HepG2 (cell line): ENCODE results near the gene NPB. TPM values are rescaled to one million over a fixed set of nuclear protein-coding genes. Genes with fewer than 3 reads are reported as not detected.

Experiments used
- ATF7 ChIP-seq, 2 experiments: fragments of 450-650 bp in 1 of 2; sonication (generic) in 1 of 2; formaldehyde crosslinking in 1 of 2; IDR thresholded peaks; 2 replicates each; pipeline versions ENCODE4 v1.4.0 to v1.6.1; 2016 to 2020; ENCODE audit warnings: antibody characterized with exemption in 1 of 2, mild to moderate bottlenecking in 1 of 2, missing genetic modification reagents in 1 of 2
- GABPB1 ChIP-seq: IDR thresholded peaks from 2 replicates; pipeline ENCODE4 v1.6.1; 2016; ENCODE audit warnings: mild to moderate bottlenecking, missing genetic modification reagents, moderate library complexity, missing compliant biosample characterization
- HOXA5 ChIP-seq: sonication (generic); formaldehyde crosslinking; IDR thresholded peaks from 2 replicates; pipeline ENCODE4 v1.4.0; 2020; ENCODE audit warnings: missing genetic modification reagents
- HOXD1 ChIP-seq: sonication (generic); formaldehyde crosslinking; IDR thresholded peaks from 2 replicates; pipeline ENCODE4 v1.5.0; 2020; ENCODE audit warnings: missing genetic modification reagents
- KAT2B ChIP-seq: fragments of 150-350 bp; IDR thresholded peaks from 2 replicates; pipeline ENCODE4 v1.6.1; 2014; ENCODE audit warnings: low read depth, low read length, borderline replicate concordance
- KDM5B ChIP-seq: sonication (generic); formaldehyde crosslinking; IDR thresholded peaks from 2 replicates; pipeline ENCODE4 v1.4.0; 2020; ENCODE audit warnings: missing genetic modification reagents, mild to moderate bottlenecking, borderline replicate concordance
- TARDBP ChIP-seq: sonication (generic); formaldehyde crosslinking; IDR thresholded peaks from 2 replicates; pipeline ENCODE4 v1.8.0; 2022; ENCODE audit warnings: mild to moderate bottlenecking, missing genetic modification reagents
- TGIF2 ChIP-seq: IDR thresholded peaks from 2 replicates; pipeline ENCODE4 v1.6.1; 2016; ENCODE audit warnings: control low read depth, missing compliant biosample characterization
- ZBTB2 ChIP-seq: sonication (generic); formaldehyde crosslinking; IDR thresholded peaks from 2 replicates; pipeline ENCODE4 v1.8.0; 2022; ENCODE audit warnings: low read depth, missing genetic modification reagents
- ZNF10 ChIP-seq: sonication (generic); formaldehyde crosslinking; IDR thresholded peaks from 2 replicates; pipeline ENCODE4 v1.4.0; 2020; ENCODE audit warnings: mild to moderate bottlenecking, low read depth, missing genetic modification reagents, borderline replicate concordance
- ZNF280B ChIP-seq: sonication (generic); formaldehyde crosslinking; IDR thresholded peaks from 2 replicates; pipeline ENCODE4 v1.5.0; 2020; ENCODE audit warnings: missing genetic modification reagents, mild to moderate bottlenecking, borderline replicate concordance
- ZNF292 ChIP-seq: sonication (generic); formaldehyde crosslinking; IDR thresholded peaks from 2 replicates; pipeline ENCODE4 v1.8.1; 2022; ENCODE audit warnings: mild to moderate bottlenecking, low read depth, missing genetic modification reagents, borderline replicate concordance
- ZNF329 ChIP-seq: sonication (generic); formaldehyde crosslinking; IDR thresholded peaks from 2 replicates; pipeline ENCODE4 v1.9.0; 2021; ENCODE audit warnings: low read depth, mild to moderate bottlenecking, missing genetic modification reagents
- ZNF501 ChIP-seq: sonication (generic); formaldehyde crosslinking; IDR thresholded peaks from 2 replicates; pipeline ENCODE4 v1.5.1; 2020; ENCODE audit warnings: mild to moderate bottlenecking, moderate library complexity, missing genetic modification reagents
- ZNF788 ChIP-seq: sonication (generic); formaldehyde crosslinking; IDR thresholded peaks from 2 replicates; pipeline ENCODE4 v1.5.0; 2020; ENCODE audit warnings: mild to moderate bottlenecking, missing genetic modification reagents, borderline replicate concordance
- polyA plus RNA-seq, 8 experiments: library from polyadenylated mRNA; depleted of rRNA in 3 of 8; stranded (reverse) in 7 of 8; unstranded in 1 of 8; fragments of >200 nt; fragmentation: Illumina TruSeq in 4 of 8; extraction: Trizol in 4 of 8; gene quantifications; 2 replicates each; pipeline versions ENCODE4 v1.2.1 to v1.2.3, GENCODE V29; 2011 to 2016; ENCODE audit warnings: low read depth in 4 of 8, missing spikeins in 1 of 8, mixed read lengths in 1 of 8; ENCODE audit not compliant: insufficient read depth in 1 of 8
- total RNA-seq, 5 experiments: library from RNA; depleted of rRNA; stranded (reverse); fragments of >200 nt; fragmentation: Illumina TruSeq; extraction: Trizol; gene quantifications; 2 replicates each; pipeline ENCODE4 v1.2.3, GENCODE V29; 2016; ENCODE audit warnings: low read depth in 1 of 5
- TF ChIP-seq, protein P1 (sequence below): sonication (generic); formaldehyde crosslinking; IDR thresholded peaks from 2 replicates; pipeline ENCODE4 v1.4.0; 2020; ENCODE audit warnings: missing genetic modification reagents
- TF ChIP-seq, protein P2 (sequence below): sonication (generic); formaldehyde crosslinking; conservative IDR thresholded peaks from 2 replicates; pipeline ENCODE4 v1.4.0; 2020; ENCODE audit warnings: mild to moderate bottlenecking, missing genetic modification reagents, moderate library complexity

NPB gene
- total and polyA plus RNA-seq, 2 of the 13 experiments (the other 11 are each of a cell fraction or from before 2014, with no cell fraction given) = 0.11 to 0.93 TPM

- TF ChIP-seq, protein P1, sequence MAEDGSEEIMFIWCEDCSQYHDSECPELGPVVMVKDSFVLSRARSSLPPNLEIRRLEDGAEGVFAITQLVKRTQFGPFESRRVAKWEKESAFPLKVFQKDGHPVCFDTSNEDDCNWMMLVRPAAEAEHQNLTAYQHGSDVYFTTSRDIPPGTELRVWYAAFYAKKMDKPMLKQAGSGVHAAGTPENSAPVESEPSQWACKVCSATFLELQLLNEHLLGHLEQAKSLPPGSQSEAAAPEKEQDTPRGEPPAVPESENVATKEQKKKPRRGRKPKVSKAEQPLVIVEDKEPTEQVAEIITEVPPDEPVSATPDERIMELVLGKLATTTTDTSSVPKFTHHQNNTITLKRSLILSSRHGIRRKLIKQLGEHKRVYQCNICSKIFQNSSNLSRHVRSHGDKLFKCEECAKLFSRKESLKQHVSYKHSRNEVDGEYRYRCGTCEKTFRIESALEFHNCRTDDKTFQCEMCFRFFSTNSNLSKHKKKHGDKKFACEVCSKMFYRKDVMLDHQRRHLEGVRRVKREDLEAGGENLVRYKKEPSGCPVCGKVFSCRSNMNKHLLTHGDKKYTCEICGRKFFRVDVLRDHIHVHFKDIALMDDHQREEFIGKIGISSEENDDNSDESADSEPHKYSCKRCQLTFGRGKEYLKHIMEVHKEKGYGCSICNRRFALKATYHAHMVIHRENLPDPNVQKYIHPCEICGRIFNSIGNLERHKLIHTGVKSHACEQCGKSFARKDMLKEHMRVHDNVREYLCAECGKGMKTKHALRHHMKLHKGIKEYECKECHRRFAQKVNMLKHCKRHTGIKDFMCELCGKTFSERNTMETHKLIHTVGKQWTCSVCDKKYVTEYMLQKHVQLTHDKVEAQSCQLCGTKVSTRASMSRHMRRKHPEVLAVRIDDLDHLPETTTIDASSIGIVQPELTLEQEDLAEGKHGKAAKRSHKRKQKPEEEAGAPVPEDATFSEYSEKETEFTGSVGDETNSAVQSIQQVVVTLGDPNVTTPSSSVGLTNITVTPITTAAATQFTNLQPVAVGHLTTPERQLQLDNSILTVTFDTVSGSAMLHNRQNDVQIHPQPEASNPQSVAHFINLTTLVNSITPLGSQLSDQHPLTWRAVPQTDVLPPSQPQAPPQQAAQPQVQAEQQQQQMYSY (CRISPR knock-in tag) = no peak
- no peak for TF ChIP-seq KAT2B
- TF ChIP-seq HOXD1 = no peak
- TF ChIP-seq, protein P2, sequence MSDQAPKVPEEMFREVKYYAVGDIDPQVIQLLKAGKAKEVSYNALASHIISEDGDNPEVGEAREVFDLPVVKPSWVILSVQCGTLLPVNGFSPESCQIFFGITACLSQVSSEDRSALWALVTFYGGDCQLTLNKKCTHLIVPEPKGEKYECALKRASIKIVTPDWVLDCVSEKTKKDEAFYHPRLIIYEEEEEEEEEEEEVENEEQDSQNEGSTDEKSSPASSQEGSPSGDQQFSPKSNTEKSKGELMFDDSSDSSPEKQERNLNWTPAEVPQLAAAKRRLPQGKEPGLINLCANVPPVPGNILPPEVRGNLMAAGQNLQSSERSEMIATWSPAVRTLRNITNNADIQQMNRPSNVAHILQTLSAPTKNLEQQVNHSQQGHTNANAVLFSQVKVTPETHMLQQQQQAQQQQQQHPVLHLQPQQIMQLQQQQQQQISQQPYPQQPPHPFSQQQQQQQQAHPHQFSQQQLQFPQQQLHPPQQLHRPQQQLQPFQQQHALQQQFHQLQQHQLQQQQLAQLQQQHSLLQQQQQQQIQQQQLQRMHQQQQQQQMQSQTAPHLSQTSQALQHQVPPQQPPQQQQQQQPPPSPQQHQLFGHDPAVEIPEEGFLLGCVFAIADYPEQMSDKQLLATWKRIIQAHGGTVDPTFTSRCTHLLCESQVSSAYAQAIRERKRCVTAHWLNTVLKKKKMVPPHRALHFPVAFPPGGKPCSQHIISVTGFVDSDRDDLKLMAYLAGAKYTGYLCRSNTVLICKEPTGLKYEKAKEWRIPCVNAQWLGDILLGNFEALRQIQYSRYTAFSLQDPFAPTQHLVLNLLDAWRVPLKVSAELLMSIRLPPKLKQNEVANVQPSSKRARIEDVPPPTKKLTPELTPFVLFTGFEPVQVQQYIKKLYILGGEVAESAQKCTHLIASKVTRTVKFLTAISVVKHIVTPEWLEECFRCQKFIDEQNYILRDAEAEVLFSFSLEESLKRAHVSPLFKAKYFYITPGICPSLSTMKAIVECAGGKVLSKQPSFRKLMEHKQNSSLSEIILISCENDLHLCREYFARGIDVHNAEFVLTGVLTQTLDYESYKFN = no peak
- TF ChIP-seq ZBTB2 = peak; percentile 25; the same call in 1 of the 2 replicates
- TF ChIP-seq ATF7 (IDR thresholded peaks at IDR 0.05) = no peak
- no peak for TF ChIP-seq ATF7 (CRISPR knock-in tag; IDR thresholded peaks at IDR 0.05)
- TF ChIP-seq KDM5B = peak; percentile 85; the same call in 1 of the 2 replicates
- TF ChIP-seq HOXA5 (CRISPR knock-in tag) = peak; percentile 47; the same call in 1 of the 2 replicates
- TF ChIP-seq ZNF292 (CRISPR knock-in tag) = no peak
- TF ChIP-seq TGIF2 (CRISPR knock-in tag) = no peak; the same call in 1 of the 2 replicates
- TF ChIP-seq ZNF280B (CRISPR knock-in tag) = no peak
- no peak for TF ChIP-seq ZNF329 (CRISPR knock-in tag)
- TF ChIP-seq ZNF788 (CRISPR knock-in tag) = no peak
- TF ChIP-seq ZNF501 (CRISPR knock-in tag) = 0 out of 2 replicates have a peak, but pooled peaks have one; percentile 16
- no peak for TF ChIP-seq ZNF10 (CRISPR knock-in tag)
- no peak for TF ChIP-seq TARDBP
- peak; percentile 66; the same call in 1 of the 2 replicates for TF ChIP-seq GABPB1
These were observed 31.7 kb upstream of the NPB start (continued) for GRCh38 chr17:81870131-81870980.
